Fibroblast of skin of scalp (primary cell): ENCODE results near the gene AATK.
A peak's percentile ranks its signal among the peaks of the same experiment; 100 is the strongest.

Experiments used
- DNase-seq: peaks from one replicate; pipeline ENCODE4 v3.0.0-alpha.2; 2013

Gene AATK

DNA sequence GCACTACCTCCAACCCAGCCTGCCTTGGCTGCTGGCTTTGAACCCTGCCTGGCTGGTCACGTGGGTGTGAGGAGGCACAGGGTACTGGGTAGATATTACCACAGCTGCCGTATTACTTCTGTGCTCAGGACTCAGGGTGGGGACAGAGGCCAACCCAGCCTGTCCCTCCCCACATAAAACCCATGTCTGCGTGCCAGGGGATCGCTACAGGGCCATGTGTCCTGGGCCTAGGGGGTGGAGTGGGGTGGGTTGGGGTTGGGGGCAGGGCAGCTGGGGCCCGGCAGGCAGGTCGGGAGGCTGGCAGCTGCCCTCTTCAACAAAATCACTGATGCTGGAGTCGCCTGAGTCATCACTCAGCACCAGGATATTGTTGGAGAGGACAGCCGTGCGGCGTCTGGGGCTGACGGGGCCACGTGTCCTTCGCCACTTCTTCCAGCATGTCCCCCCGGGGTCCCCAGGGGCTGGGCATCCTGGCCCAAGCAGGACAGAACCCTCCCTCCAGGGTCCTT lies 40.4 kb downstream of the AATK start:
- DNase-seq, result no peak

DNA sequence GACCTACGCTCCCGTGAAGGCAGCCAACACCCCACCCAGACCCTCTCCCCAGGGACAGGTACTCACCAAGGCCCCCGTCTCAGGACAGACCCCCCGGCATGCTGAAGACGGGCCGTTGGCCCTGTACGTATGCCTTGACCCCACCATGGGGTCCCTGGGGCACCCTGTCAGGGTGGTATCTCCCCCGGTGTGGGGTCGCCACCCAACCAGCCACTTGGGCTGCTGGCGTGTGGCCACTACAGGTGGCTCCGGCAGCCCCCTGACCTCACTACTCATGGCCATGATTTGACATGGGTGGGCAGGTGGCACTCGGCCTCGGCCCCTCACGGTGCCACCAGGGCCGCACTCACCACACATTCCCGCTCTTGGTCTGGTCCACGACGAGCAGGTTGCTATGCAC lies 41.6 kb downstream of the AATK start:
- DNase-seq, result no peak

DNA sequence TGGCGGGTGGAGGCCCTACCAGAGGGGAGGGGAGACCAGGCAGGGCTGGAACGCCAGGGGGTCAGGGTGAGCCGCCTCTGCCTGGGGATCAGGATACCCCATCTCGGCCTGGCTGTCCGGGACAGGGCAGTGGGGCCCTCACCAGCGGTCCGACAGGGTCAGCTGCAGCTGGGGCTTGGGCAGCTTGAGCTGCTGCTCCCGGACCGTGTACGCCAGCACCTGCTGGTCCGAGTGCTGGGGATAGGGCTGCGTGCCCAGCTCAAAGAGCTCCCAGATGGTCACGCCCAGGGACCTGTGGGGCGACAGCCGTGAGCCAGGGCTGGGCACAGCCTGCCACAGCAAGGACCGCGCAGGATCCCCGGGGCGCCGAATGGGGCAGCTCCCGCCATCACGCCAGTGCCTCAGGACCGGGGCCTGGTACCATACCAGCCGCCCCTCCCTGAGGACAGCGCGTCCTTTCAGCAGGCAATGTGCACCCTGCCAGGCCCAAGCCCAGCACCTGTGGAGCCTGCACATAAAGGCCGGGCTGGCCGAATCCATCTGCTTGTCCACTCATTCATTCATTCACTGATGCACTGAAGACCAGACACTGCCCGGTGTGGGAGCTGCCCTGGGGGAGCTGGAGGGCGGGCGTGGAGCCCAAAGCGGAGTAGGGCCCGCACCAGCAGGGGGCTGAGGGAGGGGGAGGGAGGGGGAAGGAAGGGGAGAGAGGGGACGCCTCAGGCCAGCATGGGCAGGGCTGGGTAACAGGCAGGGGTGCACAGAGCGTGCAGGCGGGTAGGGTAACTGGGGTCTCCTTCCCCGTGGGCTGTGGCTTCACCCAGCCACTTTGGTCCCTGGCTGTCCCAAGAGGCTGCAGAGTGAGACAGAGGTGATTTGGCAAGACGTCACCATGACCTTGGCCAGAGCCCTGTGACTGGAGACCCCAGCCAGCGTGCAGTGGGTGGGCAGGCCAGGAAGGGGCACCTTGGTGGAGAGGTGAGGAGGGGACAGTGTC lies 42.7 kb downstream of the AATK start:
- no peak for DNase-seq

DNA sequence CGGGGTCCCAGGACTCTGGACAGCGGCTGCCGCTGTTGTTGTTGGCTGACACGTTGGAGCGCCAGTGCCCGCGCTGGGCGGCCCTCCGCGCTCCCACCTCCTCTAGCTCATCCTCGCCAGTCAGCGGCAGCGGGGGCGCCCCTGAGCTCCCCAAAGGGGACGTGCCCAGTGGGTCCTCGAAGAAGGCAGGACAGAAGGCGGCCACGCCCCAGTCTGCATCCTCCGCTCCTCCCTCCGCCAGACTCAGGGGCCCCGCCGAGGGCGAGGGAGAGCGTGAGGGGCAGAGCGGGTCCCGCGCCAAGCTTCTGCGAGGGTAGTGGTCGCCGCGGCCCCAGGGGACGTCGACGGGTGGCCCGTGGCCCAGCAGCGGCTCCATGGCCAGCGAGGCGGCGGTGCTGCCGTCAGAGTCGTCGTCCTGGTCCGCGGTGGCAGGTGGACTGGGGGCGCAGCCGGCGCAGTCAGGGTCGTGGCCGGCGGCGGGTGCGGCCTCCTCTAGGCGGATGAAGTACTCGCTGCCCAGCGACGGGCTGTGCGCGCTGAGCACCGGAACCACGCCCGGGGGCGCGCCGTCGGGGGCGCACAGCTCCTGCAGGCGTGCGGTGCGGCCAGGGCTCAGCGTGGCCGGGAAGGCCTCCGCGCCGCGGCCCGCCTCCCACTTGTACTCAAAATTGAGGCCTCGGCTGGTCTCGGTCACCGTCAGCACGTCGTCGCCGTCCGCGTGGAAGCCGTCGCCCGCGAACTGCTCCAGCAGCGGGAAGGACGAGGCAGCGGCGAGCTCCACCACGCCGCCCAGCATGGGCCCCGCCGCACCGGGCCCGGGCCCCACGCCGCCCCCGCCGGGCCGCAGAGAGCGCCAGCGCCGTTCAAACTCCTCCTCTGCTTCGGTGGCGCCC lies 43.9 kb downstream of the AATK start:
- DNase-seq, result no peak

DNA sequence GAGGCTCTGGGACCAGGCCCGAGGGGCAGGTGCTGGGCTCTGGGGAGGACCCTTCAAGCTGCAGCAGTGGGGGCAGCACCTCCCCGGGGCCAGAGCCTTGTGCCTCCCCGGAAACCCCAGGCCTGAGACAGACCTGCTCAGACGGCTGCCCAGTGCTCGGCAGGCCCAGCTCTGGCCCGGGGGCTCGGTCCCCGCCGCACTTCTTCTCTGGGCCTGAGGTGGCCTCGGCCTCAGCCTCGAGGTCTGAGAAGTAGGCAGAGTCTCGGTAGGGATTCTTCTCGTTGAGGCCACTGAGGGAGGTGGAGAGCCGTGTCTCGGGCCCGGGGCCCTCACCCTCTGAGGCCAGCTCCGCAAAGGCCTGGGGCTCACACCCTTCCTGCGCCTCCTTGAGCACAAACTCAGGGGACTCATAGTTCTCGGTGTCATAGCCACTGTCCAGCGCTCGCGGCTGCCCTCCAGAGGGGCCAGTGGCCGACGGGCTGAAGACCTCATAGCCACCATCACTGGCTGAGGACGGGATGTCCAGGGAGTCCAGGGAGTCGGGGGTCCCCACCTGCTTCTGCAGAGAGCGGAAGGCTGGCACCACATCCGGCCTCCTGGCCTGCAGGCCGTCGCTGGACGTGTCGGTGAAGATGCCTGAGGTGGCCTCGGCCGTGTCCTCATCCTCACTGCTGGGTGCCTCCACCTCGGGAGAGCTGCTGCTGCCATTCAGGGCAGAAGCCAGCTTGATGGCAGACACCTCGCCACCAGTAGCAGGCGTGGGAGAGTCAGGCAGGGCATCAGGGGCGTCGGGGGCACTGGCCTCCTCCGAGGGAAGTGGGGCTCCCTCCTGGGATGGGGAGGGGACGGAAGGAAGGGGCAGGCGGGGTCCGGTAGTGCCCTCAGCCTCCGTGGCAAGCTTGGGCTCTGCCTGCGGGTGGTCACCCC lies 45.1 kb downstream of the AATK start:
- no peak for DNase-seq

DNA sequence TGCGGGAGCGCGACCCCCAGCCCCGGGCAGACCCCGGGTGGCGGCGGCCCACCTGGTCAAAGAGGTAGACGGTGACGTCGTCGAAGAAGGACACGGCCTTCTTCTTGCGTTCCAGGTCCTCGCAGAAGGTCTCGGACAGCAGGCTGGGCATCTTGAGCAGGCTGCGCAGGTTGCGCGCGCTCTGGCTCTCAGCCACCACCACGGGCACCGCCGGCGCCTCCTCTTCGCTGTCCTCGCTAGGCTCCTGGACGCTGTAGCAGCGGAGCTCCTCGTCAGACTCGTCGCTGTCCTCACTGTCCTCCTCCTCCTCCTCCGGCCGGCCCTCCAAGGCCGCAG lies 45.9 kb downstream of the AATK start:
- DNase-seq, result no peak

DNA sequence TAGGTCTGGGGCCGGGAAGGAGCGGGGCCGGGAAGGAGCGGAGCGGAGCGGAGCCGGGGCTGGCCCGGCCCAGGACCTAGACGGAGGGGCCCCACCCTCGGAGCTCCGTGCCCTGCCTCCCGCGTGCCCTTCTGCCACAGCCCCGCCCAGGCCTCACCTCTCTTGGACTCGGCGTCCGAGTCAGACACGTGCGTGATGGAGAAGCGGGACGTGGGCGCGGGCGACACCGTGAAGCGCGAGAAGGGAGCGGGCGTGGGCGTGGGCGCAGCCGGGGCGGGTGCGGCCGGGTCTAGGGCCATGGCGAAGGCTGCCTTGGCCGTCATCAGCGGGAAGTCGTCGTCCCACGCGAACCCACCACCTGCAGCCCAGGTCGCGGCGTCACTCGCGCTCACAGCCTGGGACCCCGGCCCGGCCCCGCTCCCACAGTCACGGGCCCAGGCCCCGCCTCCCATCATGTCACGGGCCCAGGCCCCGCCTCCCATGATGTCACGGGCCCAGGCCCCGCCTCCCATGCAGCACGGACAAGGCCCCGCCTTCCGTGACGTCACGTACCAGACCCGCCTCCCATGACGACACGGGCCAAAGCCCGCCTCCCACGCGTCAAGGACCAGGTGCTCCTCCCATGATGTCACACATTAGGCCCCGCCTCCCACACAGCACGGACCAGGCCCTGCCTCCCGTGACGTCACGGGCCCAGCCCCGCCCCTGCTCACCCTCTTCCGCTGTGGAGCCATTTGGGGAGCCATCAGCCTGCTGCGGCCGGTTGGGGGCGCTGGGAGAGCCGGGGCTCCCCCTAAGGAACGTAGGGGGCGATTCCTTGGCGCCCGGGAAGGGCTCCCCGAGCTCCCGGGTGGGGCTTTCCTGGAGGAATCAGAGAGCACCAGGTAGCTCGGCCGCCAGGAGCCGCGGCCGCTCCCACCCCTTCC lies 46.5 kb downstream of the AATK start:
- DNase-seq, result peak; percentile 90

DNA sequence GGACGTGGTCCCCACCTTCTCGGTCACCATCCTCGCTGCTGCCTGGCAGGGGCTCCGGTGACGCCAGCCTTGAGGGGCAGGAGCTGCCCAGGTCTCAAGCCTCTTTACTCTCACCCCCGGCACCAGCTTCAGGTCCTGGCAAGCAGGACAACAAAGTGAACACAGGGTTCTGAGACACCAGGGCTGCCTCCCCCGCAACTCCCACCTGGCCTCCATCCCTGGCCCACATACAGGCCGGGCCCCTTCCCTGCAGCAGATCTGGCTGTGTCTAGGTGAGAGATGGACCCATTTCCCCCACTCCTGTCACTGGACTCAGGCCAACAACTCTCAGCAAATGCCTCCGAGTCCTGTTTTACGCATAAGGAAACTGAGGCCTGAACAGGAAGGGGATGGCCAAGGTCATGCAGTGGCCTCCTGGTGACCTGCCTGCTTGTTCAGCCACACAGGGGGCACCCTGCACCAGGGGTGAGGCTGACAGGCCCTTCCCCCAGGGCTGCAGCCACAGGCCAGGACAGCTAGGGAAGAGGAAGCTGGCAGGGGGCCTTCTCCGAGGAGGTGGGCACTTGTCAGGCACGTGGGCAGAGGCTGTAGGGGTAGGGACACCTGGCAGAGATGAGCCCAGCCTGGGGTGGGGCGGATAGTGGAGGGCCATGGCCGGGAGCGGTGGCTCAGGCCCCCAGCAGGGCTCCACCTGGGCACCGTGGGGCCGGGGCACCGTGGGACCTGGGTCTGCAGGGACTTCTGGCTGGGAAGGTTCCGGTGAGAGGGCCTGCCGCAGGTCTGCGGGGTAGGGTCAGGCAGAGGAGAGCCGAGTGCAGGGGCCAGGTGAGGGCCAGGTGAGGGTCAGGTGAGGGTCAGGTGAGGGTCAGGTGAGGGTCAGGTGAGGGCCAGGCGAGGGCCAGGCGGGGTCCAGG lies 47.5 kb downstream of the AATK start:
- DNase-seq, result no peak

DNA sequence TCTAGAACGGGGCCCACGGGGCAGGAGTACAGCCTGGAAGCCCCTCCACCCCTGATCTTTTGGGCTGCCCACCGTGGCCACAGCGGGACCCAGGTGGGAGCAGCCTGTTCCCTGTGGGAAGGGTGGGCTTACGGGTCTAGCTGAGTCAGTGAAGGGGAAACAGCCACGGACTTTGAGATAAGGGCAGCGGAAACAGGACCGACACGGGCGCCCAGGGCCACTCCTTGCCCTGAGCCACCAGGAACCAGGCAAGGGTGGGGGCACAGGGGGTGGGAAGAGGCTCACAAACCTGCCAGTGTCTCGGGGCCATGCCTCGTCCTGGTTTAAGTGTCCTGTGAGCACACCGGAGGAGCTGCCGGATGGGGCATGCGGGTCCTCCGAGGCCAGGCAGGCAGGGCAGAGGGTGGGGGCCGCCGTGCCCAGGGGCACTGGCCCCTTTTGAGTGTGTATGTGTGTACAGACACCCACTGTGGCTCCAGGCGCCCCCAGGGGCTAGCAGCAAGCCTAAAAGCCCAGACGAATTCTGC lies 48.3 kb downstream of the AATK start:
- no peak for DNase-seq

DNA sequence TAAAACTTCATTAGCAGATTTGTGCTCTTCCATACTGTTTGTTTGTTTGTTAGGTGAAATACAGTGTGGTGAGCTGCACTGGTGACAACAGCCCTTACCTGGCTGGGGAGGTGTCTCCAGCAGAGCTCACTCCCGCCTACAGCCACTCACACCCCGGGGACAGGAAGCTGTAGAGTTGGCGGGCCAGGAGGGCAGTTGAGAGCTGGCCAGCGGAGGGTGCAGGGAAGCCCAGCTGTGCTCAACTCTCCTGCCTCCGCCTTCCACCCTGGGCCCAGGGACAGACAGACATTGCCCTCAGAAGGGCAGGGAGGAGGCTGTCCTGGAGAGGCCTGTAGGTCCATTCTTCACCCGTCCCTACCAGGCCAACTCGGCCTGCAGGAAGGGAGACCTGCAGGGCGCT lies 49.3 kb downstream of the AATK start:
- no peak for DNase-seq

DNA sequence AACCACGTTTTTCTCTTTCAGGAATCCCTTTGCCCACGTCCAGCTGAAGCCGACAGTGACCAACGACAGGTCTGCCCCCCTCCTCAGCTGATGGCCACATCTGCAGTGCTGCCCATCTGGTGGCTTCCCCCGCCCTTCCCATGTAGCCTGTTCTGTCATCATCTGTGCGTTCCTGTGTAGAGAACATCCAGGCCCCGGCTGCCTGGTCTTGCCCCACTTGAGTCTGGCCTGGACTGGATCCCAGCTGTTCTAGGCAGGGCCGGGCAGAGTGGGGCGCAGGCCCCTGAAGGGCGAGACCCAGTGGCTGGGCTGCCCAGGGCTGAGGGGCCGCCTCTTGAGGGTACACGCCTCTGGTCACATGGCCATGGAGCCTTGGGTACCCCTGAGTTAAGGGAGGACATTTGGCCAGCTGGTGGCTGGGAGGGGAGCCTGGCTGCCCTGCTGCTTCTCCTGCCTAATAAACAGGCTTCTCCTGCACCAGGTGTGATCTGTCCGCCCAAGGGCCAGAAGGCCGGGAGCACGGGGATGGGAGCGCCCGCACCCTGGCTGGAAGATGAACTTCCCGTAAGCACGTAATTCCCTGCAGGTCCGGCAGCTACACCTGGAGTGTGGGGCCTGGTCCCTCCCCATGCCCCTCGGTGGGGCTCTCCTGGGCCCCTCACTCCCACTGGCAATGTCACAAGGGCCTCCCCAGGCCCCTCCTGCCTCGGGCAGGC lies 50.1 kb downstream of the AATK start:
- no peak for DNase-seq

DNA sequence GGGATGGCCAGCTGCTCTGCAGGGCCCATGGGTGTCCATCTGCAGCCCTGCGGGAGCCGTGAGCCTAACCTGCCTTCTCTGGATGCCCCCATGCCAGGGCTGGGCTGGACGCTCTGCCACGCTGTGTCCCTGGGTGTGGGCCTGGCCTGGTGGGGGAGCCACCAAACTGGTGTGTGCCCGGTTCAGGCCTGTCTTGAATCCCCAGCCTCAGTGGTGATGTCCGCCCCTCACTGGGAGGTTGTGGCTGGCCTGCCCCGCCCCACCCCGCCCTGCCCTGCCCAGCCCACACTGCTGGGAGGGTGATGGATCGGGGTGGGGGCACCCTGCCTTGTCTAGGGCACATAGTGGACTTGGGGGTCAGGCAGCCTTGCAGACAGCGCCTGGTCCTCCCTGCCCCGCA lies 50.8 kb downstream of the AATK start:
- DNase-seq, result no peak

DNA sequence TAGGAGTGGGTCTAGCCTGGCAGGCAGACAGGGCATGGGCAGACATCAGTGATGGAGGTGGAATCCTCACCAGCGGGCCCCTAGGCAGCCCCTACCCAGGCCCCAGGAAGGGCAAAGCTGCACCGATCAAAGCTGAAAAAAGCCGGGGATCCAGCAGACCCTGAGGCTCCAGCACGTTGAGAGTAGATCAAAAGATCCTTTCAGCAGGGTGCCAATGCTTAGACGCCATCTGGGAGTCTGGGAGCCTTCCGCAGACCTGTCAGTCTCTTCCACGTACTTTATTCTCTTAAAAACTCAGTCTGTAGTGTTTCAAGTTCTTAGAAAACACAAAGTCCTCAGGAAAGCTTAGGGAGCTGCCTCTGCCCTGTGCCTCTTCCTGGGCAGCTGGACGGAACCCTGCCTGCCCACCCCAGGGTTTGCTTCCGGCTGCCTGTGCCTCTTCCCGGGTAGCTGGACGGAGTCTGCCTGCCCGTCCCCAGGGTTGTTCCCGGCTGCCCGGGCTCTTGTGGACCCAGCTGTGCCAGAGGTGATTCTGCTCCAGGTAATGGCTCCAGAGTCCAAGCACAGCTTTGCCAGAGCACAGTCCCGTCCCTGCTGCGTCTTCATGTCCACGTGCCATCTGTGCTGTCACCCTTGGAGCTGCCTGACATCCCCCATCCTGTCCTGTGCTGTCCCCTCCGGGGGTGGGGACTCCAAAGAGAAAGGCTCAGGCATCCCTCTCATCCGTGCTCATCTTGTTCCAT lies 51.5 kb downstream of the AATK start:
- no peak for DNase-seq

DNA sequence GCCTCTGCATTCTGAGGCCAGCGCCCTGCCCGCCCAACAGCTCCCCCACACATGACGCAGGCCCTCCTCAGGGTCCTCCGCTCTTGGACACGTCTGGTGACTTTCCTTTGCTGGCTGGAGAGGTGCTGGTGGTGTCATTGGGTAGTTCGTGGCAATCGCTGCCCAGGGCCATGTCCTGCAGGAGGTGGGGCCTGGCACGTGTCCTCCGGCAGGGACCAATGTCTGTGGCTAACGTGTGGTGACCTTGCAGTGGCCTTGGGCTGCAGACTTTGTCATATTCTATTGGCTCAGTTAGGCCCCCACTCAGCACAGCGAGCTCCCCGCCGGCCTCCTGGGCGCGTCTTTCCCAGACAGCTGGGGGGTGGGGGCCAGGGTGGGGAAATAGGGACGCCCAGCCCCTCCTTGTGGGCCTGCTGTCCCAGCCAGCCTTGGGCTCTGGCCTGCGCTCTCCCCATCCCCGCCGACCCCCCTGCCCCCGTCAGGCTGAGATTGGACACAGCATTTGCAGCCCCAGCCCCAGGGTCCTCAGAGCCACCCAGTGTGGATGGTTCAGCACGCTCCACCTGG lies 52.8 kb downstream of the AATK start:
- DNase-seq, result no peak

DNA sequence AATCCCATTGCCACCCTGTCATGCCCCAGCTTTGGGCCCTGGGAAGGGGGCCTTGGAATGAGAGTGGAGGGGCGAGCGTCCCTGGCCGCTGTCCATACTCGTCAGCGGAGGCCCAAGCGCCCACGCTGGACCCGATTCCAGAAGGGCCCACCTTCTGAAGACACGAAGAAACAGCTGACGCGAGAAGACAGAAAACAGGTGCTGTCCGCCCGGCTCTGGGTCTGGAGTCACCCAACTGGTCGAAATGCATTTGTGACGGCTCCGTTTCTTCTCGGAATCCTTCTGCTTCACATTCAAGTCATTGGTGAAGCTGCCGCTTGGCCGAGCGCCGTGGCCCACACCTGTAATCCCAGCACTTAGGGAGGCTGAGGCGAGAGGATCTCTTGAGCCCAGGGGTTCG lies 53.6 kb downstream of the AATK start:
- no peak for DNase-seq

DNA sequence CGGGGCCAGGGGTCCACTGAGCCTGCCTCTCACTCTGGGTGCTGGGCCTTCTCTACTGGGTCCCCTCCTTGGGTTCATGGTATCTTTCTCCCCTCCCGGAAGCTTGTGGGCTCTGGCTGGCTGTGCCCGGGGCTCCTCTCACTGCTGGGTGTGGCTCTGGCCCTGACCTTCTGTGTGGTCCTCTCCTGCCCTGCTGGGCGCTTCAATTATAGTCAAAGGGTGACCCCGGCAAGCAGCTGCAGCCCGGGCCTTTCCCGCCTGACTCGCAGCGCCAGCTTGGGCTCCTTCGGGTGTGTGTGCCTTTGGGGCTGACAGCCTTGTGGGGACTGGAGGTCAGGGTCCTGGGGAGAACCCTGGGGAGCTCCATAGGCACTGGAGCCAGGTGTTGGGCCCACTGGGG lies 55.0 kb downstream of the AATK start:
- DNase-seq, result no peak

DNA sequence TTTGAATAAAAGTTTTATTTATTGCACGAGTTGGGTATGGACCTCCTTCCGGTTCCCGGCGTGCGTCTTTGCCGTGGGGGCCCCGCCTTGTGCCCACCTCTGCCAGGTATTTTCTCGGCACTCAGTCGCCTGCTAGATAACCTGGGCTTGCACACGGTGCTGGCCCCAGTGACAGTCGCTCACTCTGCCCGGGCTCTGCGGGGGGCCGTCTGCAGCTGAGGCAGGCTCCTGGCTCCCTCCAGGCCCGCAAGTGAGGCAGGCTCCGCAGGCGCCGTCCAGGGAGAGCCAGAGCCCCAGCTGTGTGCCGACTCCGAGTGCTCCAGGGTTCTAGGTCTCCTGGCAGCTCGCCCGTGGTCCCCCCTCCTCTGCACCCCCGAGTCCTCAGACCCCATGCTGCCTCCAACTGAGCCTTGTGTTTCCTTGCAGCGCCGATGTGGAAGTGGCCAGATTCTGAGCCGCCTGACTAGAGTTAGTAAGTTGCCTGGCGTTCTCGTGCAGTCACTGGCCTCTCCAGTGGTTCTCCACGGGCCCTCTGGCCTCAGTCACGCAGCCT lies 55.5 kb downstream of the AATK start:
- no peak for DNase-seq

DNA sequence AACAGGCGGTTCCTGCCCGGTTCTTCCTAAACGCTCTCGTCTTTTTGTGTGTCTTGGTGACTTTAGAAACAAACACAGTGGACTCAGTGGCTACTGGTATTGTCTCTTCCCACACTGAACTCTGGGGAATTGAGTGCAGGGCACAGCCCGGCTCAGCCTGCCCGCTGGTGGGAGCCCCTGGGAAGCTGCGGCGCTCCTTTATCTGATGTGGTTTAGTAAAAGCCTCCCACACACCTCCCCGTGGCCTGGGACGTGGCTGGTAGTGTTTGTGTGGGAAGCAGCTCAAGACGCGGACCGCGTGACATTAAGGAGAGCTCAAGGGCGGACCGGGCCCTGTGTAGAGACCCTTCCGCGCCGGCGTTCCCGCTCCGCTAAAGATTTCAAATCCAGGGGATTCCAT lies 56.1 kb downstream of the AATK start:
- DNase-seq, result no peak
